GM12864 (cell line): ENCODE measurements around the gene IGSF23.

ENCODE experiments used
- DNase-seq: peaks from one replicate; pipeline ENCODE4 v3.0.0-alpha.2; 2011; ENCODE audit warnings: low read depth
- H3K4me3 ChIP-seq: 2 replicates; pipeline ENCODE4 v1.5.1; 2011; ENCODE audit warnings: mild to moderate bottlenecking, low read depth, low read length, control low read depth
- CTCF ChIP-seq: IDR thresholded peaks from 2 replicates; pipeline ENCODE4 v1.5.1; 2011; ENCODE audit warnings: low read depth, mild to moderate bottlenecking, moderate library complexity, low read length, control low read depth, inconsistent platforms; ENCODE audit errors: missing control alignments

The IGSF23 gene

GRCh38 chr19:44648631-44649251, 35.4 kb downstream of the IGSF23 start:
- no peak for TF ChIP-seq CTCF
- DNase-seq: no peak
- H3K4me3 ChIP-seq: no peak overlapping the region

- no peak for TF ChIP-seq CTCF
Measured at GRCh38 chr19:44649578-44650145, 36.3 kb downstream of the IGSF23 start.

GRCh38 chr19:44653343-44653742, 40.0 kb downstream of the IGSF23 start:
- DNase-seq: no peak
- H3K4me3 ChIP-seq: no peak overlapping the region
- TF ChIP-seq CTCF: no peak

More at GRCh38 chr19:44649578-44650145, 36.3 kb downstream of the IGSF23 start:
- no peak overlapping the region for H3K4me3 ChIP-seq
- DNase-seq: no peak

GRCh38 chr19:44653977-44654774, 40.8 kb downstream of the IGSF23 start:
- H3K4me3 ChIP-seq: no peak overlapping the region
- peak; percentile 35 for DNase-seq
- TF ChIP-seq CTCF: peak; percentile 83

GRCh38 chr19:44657211-44657921, 44.0 kb downstream of the IGSF23 start:
- peak; percentile 19 for DNase-seq
- TF ChIP-seq CTCF: peak; percentile 94
- no peak overlapping the region for H3K4me3 ChIP-seq

- no peak overlapping the region for H3K4me3 ChIP-seq
- no peak for DNase-seq
- no peak for TF ChIP-seq CTCF
Measured at GRCh38 chr19:44658069-44658733, 44.8 kb downstream of the IGSF23 start.
